ENCODE measurements around the gene PTPRZ1. TPM values are rescaled to one million over a fixed set of nuclear protein-coding genes. Genes with fewer than 3 reads are reported as not detected.

Gene PTPRZ1
- polyA plus RNA-seq, 4 donors, result 1.2 to 6.3 (median 3.8) TPM

GRCh38 chr7:122038904-122039303, 165.9 kb downstream of the PTPRZ1 start:
- DNase-seq (ENCODE audit: low read depth in 4 of 4, low spot score in 3 of 4), result no peak

DNA sequence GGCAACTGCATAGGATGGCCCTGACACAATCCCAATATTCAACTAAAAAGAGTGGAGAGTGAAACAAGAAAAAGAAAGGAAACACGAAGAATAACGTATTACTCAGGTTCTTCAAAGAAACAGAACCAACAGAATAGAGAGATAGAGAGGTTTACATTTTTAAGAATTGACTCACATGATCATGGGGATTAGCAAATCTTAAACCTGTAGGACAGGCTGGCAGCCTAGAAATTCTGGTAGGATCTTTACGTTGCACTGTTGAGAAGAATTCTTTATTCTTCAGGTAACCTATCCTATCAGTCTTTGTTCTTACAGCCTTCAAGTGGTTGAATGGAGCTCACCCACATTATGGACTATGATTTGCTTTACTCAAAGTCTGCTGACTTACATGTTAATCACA, 167.2 kb downstream of the PTPRZ1 start:
- DNase-seq (ENCODE audit: low read depth in 4 of 4, low spot score in 3 of 4), result no peak

GRCh38 chr7:122046402-122046801, 173.4 kb downstream of the PTPRZ1 start:
- DNase-seq (ENCODE audit: low read depth in 4 of 4, low spot score in 3 of 4), result no peak

DNA sequence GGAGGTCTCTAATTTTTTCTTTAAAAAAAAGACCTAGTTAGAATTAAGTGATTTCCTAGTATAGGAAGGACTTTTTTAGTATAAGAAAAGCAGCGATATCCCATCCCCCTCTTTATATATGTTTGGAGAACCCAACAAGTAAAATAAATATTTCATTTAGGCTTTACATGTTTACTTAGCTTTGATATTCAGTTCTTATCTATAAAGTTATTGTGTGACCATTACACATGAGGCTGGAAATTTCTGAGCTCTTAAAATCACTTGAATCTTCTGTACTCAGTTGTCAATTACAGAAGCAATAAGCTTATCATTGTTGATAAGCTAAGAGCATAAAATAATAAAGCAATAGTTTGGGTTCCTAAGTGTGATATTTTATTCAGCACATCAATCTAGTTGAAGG, 181.4 kb downstream of the PTPRZ1 start:
- no peak for DNase-seq (ENCODE audit: low read depth in 4 of 4, low spot score in 3 of 4)

- no peak for DNase-seq (ENCODE audit: low read depth in 4 of 4, low spot score in 3 of 4)
Measured at GRCh38 chr7:122055073-122055472, 182.1 kb downstream of the PTPRZ1 start.

GRCh38 chr7:122056977-122057376, 184.0 kb downstream of the PTPRZ1 start:
- DNase-seq (ENCODE audit: low read depth in 4 of 4, low spot score in 3 of 4), result no peak

GRCh38 chr7:122059542-122059941, 186.6 kb downstream of the PTPRZ1 start:
- no peak for DNase-seq (ENCODE audit: low read depth in 4 of 4, low spot score in 3 of 4)

GRCh38 chr7:122063146-122063545, 190.2 kb downstream of the PTPRZ1 start:
- DNase-seq (ENCODE audit: low read depth in 4 of 4, low spot score in 3 of 4), result no peak

- no peak for DNase-seq (ENCODE audit: low read depth in 4 of 4, low spot score in 3 of 4)
Measured at GRCh38 chr7:122064971-122065370, 192.0 kb downstream of the PTPRZ1 start.

DNA sequence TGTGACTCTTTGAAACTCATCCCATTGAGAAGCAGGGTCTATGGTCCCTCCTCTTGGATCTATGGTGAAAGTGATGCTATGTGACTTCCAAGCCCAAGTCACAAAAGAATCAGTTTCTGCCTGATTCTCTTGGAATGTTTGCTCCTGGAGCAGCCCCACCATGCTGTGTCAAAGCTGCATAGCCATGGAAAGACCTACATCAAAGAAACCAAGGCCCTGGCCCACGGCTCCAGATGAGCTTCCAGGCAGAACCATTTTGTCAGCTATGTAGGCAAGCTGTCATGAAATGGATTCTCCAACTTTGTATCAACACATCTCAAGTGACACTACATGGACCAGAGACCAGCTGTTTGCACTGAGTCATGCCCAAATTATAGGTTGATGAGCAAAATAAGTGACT, 194.1 kb downstream of the PTPRZ1 start:
- no peak for DNase-seq (ENCODE audit: low read depth in 4 of 4, low spot score in 3 of 4)

- no peak for DNase-seq (ENCODE audit: low read depth in 4 of 4, low spot score in 3 of 4)
Measured at GRCh38 chr7:122068046-122068445, 195.1 kb downstream of the PTPRZ1 start.

GRCh38 chr7:122068999-122069398, 196.0 kb downstream of the PTPRZ1 start:
- no peak for DNase-seq (ENCODE audit: low read depth in 4 of 4, low spot score in 3 of 4)

DNA sequence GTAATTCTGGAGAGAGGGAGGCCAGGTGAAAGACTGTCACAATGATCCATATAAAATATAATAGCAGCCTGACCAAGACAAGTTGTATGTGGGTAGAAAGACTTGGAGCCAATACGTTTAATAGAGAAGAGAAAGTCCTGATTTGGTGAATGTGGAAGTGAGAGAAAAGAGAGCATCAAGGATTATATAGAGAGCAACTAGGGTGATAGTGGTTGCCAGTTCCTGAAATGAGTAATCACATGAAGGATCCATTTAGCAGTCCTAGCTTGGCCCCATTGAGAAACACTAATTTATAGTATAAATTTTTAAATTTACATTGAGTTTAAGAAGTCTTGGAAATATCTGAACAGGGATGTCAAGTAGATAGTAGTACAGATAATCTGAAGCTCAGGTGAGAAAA, 197.1 kb downstream of the PTPRZ1 start:
- DNase-seq (ENCODE audit: low read depth in 4 of 4, low spot score in 3 of 4), result no peak

DNA sequence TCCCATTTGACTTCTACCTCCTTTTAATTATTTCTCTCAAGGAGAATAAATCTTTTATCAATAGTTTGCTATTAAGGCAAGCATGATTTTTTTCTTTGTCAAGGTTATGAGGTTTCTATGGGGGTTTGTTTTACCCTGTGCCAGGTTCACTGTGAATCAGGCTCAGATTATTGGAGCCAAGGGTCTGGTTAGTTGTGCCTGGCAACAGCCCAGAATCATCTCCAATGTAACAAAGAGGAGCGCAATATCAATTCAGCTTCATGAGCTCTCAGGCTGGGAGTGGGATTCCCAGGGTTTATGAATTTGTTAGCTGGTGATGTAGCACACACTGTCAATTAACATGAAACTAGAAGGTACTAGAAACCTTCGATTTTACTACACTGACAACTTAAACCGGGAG, 197.9 kb downstream of the PTPRZ1 start:
- DNase-seq (ENCODE audit: low read depth in 4 of 4, low spot score in 3 of 4), result no peak

GRCh38 chr7:122072272-122072671, 199.3 kb downstream of the PTPRZ1 start:
- no peak for DNase-seq (ENCODE audit: low read depth in 4 of 4, low spot score in 3 of 4)

DNA sequence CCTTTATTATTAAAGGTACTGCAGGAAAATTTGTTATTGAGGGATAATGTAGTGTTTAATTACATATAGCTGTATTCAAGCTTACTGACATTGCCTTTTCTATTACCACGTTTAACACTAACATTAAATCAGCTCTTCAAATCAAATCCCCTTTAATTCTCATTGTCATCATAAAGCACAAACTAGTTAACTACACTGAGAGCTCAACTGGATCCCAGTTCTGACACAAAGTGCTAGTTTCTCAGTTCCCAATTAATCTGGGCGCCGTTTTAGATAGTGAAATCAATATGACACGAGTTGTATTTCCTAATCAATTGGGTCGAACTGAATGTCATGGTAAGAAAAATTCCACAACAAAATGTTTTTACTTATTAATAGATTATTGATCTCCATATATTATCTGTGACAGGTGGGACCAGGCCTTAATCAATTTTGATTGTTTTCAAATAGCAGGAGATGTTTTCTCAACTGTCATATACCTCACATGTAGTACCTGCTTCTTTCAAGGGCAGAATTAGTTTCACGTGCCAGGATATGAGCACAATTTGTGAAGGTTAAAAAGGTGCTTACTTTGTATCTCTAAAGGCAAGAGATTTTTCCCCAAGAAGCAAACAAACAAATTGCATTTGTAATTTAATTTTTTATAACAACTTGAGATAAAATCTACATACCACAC, 200.1 kb downstream of the PTPRZ1 start:
- DNase-seq (ENCODE audit: low read depth in 4 of 4, low spot score in 3 of 4), result no peak

DNA sequence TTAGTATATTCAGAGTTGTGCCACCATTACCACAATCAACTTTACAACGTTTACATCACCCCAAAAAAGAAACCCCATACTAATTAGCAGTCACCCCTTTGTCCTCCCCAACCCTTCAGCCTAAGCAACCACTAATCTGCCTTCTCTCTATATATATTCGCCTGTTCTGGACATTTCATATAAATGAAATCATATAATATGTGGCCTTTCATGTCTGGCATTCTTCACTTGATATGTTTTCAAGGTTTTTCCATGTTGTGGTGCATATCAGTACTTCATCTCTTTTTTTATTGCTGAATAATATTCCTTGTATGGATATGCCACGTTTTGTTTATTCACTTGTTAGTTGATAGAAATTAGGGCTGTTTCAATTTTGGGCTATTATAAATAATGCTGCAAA, 200.7 kb downstream of the PTPRZ1 start:
- no peak for DNase-seq (ENCODE audit: low read depth in 4 of 4, low spot score in 3 of 4)

DNA sequence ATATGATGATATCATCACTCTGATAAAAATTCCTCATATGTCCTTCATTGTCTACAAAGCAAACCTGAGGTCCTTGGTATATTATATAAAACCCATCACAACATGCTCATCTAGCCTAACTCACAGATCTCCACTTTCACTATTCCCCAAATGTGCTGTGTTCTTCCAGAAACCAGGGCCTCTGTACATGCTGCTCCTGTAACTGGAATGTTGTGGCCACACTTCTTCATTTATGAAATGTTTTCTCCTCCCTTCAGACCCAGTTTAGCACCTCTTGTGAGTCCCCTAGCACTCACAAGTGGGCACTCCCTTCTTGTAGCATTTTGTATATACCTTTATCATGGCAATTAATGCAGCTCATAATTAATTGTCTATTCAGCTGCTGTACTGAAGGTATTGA, 209.2 kb downstream of the PTPRZ1 start:
- no peak for DNase-seq (ENCODE audit: low read depth in 4 of 4, low spot score in 3 of 4)

DNA sequence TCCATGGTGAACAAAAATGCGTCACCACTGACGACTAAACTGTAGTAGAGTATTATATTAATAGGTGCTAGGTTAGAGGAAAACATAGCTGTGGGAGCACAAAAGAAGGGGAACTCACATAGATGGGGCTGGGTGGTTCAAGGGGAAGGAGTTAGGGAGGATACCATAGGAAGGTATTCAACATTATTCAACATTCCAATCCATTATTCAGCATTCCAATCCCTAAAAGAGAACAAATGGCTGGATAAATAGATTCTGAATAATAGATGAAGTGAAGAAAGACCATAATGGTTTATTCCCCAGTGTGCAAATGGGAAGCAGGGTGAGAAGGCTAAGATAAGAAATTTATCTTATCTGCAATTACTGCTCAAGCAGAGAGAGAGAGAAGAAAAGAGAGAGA, 209.7 kb downstream of the PTPRZ1 start:
- no peak for DNase-seq (ENCODE audit: low read depth in 4 of 4, low spot score in 3 of 4)

- peak; percentile 29 to 50 (median 46) for DNase-seq (ENCODE audit: low read depth in 4 of 4, low spot score in 3 of 4)
Measured at GRCh38 chr7:122092964-122093797, 220.2 kb downstream of the PTPRZ1 start.

GRCh38 chr7:122094549-122094948, 221.6 kb downstream of the PTPRZ1 start:
- no peak for DNase-seq (ENCODE audit: low read depth in 4 of 4, low spot score in 3 of 4)

DNA sequence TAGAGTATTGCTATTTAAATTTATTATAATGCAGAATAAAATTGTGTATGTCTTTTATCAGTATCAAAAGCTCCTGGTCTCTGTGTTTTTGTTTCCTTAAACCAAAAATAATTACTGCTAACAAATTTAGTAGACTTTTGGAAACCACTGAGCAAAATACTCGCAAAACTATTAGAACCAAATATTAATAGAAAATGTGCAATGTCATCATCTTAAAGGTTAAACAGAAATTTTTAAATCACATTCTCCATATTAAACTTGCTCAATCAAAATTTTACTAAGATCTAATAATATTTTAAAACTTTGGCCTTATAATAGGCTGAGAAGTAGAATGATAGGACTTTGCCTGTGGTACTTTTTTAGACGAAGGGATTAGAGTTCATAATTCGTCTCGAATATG, 222.7 kb downstream of the PTPRZ1 start:
- no peak for DNase-seq (ENCODE audit: low read depth in 4 of 4, low spot score in 3 of 4)

Data from left renal pelvis (tissue), 4 donors.